MM.1S (cell line): ENCODE data around the gene NOD2.

Source experiments
- DNase-seq: peaks from one replicate; pipeline ENCODE4 v3.0.0-alpha.2; 2015
- H2AFZ ChIP-seq: fragments of 300-600 bp; sonication (generic); 2 replicates; pipeline ENCODE4 v1.6.0; 2016; ENCODE audit warnings: antibody characterized with exemption, low read length
- H3F3A ChIP-seq: fragments of 300-600 bp; sonication (generic); 2 replicates; pipeline ENCODE4 v1.6.1; 2016; ENCODE audit warnings: mild to moderate bottlenecking, antibody characterized with exemption, low read length, moderate library complexity, mixed read lengths; ENCODE audit not compliant: insufficient read depth
- H3K27ac ChIP-seq: fragments of 300-600 bp; sonication (generic); 2 replicates; pipeline ENCODE4 v1.5.1; 2016; ENCODE audit warnings: mild to moderate bottlenecking, low read length
- H3K27me3 ChIP-seq: fragments of 300-600 bp; sonication (generic); replicated peaks from 2 replicates; pipeline ENCODE4 v1.6.0; 2016; ENCODE audit warnings: low read length; ENCODE audit not compliant: insufficient read depth
- H3K36me3 ChIP-seq: fragments of 300-600 bp; sonication (generic); replicated peaks from 2 replicates; pipeline ENCODE4 v1.6.1; 2016; ENCODE audit warnings: mild to moderate bottlenecking, low read length, mixed read lengths; ENCODE audit not compliant: insufficient read depth
- H3K4me1 ChIP-seq: fragments of 300-600 bp; sonication (generic); 2 replicates; pipeline ENCODE4 v1.6.1; 2016; ENCODE audit warnings: low read length, mixed read lengths
- H3K4me2 ChIP-seq: fragments of 300-600 bp; sonication (generic); 2 replicates; pipeline ENCODE4 v1.6.0; 2016; ENCODE audit warnings: low read depth, low read length
- H3K4me3 ChIP-seq: fragments of 300-600 bp; sonication (generic); 2 replicates; pipeline ENCODE4 v1.5.1; 2016; ENCODE audit warnings: low read length, mixed read lengths
- H3K79me2 ChIP-seq: fragments of 300-600 bp; sonication (generic); 2 replicates; pipeline ENCODE4 v1.6.1; 2016; ENCODE audit warnings: mixed run types, low read length, mixed read lengths
- H3K9ac ChIP-seq: fragments of 300-600 bp; sonication (generic); 2 replicates; pipeline ENCODE4 v1.6.1; 2016; ENCODE audit warnings: low read length, mixed read lengths
- H3K9me2 ChIP-seq: fragments of 300-600 bp; sonication (generic); replicated peaks from 2 replicates; pipeline ENCODE4 v1.6.1; 2016; ENCODE audit warnings: mild to moderate bottlenecking, low read length, mixed read lengths; ENCODE audit not compliant: insufficient read depth
- H3K9me3 ChIP-seq: fragments of 300-600 bp; sonication (generic); replicated peaks from 2 replicates; pipeline ENCODE4 v1.6.1; 2016; ENCODE audit warnings: mild to moderate bottlenecking, low read length, mixed read lengths; ENCODE audit not compliant: insufficient read depth
- H4K20me1 ChIP-seq: fragments of 300-600 bp; sonication (generic); 2 replicates; pipeline ENCODE4 v1.6.1; 2016; ENCODE audit warnings: mild to moderate bottlenecking, low read length, moderate library complexity, mixed read lengths; ENCODE audit not compliant: insufficient read depth
- CTCF ChIP-seq: fragments of 300-600 bp; sonication (generic); IDR thresholded peaks from 2 replicates; pipeline ENCODE4 v1.5.1; 2016; ENCODE audit warnings: antibody characterized with exemption, low read length, mixed read lengths
- EZH2 ChIP-seq: fragments of 300-600 bp; sonication (generic); optimal IDR thresholded peaks from 2 replicates; pipeline ENCODE3; 2017; ENCODE audit warnings: low read depth, mild to moderate bottlenecking, antibody characterized with exemption, low read length, mixed read lengths
- EZH2phosphoT487 ChIP-seq: fragments of 300-600 bp; sonication (generic); IDR thresholded peaks from 2 replicates; pipeline ENCODE4 v1.6.1; 2018; ENCODE audit warnings: antibody characterized with exemption, low read length

The NOD2 gene

DNA sequence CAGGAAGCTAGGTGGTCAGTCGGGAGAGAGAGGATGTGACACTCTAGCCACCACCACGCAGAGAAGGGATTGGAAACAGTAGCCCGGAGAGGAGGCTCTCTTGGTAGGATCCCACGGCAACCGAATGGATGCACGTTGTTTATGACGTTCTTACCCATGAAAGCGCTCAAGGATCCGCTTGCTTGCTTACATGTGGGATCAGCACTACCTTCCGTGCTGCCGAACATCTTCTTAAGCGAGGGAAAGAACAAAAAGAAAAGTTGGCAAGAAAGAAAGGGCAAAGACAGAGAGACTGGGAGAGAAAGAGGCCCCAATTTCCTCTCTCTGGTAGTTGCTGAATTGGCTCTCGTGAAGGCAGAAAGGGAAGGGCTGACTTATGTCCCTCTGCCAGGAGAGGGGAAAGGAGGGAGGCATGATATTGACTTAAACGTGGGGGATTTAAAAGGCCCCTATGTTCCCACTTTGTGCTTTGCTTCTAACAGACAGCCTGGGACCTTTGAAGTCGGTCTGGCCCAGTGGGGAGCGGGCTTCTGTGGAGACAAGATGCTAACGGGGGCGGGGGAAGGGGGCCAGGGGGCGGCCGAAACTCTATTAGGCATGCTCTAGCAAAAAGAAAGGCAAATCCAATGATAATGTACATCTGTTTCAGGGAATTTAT is 47.7 kb upstream of the NOD2 start:
- Histone ChIP-seq H3K36me3 (no peaks in the 10 kb centered on the region), H3K4me1 (no peaks in the 10 kb centered on the region), H3K4me3 (no peak overlapping the region), H3F3A (no peaks in the 10 kb centered on the region), H3K27ac (no peak overlapping the region), H2AFZ (no peak overlapping the region), H4K20me1 (no peaks in the 10 kb centered on the region), H3K4me2 (no peak overlapping the region), H3K9me2 (no peaks in the 10 kb centered on the region), H3K27me3 (no peaks in the 10 kb centered on the region), H3K9ac (no peak overlapping the region), H3K79me2 (no peaks in the 10 kb centered on the region), H3K9me3 (no peaks in the 10 kb centered on the region)
- DNase-seq = no peak
- no peak for TF ChIP-seq EZH2phosphoT487
- TF ChIP-seq EZH2 = no peak
- TF ChIP-seq CTCF = no peak

DNA sequence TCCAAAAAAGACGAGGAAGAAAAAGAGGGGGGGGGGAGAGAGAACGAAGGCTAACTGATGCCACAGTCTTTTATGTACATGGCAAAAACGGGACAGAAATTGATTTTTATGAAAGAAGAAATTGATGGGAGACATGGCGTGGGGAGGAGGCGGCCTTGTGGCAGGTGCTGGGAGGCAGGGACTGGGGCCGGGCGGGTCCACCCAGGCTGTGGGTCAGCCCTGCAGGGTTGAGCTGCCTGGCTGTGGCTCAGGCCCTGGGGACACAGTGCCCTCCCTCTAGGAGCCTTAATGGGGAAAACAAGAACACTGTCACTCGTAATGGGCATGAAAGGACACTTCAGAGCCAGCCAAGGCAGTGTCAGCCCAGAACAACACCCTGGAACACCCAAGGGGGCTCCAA is 47.1 kb upstream of the NOD2 start:
- H3K9me3 ChIP-seq = no peaks in the 10 kb centered on the region
- no peaks in the 10 kb centered on the region for H4K20me1 ChIP-seq
- H3K36me3 ChIP-seq = no peaks in the 10 kb centered on the region
- H3K9me2 ChIP-seq = no peaks in the 10 kb centered on the region
- DNase-seq = no peak
- H3K4me3 ChIP-seq = no peak overlapping the region
- H2AFZ ChIP-seq = no peak overlapping the region
- H3K27me3 ChIP-seq = no peaks in the 10 kb centered on the region
- H3K9ac ChIP-seq = no peak overlapping the region
- H3K4me2 ChIP-seq = no peak overlapping the region
- H3K4me1 ChIP-seq = no peaks in the 10 kb centered on the region
- H3F3A ChIP-seq = no peaks in the 10 kb centered on the region
- H3K79me2 ChIP-seq = no peaks in the 10 kb centered on the region
- no peak for TF ChIP-seq EZH2
- no peak for TF ChIP-seq CTCF
- no peak for TF ChIP-seq EZH2phosphoT487
- H3K27ac ChIP-seq = no peak overlapping the region

- H2AFZ ChIP-seq = no peak overlapping the region
- no peak overlapping the region for H3K4me3 ChIP-seq
- no peak for DNase-seq
- TF ChIP-seq CTCF (no peak), EZH2phosphoT487 (no peak), EZH2 (no peak)
- no peaks in the 10 kb centered on the region for H3K79me2 ChIP-seq
- no peaks in the 10 kb centered on the region for H4K20me1 ChIP-seq
- no peaks in the 10 kb centered on the region for H3K9me3 ChIP-seq
- no peak overlapping the region for H3K4me2 ChIP-seq
- no peaks in the 10 kb centered on the region for H3K27me3 ChIP-seq
- H3K27ac ChIP-seq = no peak overlapping the region
- H3K4me1 ChIP-seq = no peaks in the 10 kb centered on the region
- H3K36me3 ChIP-seq = no peaks in the 10 kb centered on the region
- H3F3A ChIP-seq = no peaks in the 10 kb centered on the region
- H3K9me2 ChIP-seq = no peaks in the 10 kb centered on the region
- no peak overlapping the region for H3K9ac ChIP-seq
Observed at GRCh38 chr16:50651835-50652438, 41.5 kb upstream of the NOD2 start.
